Thoracic aorta (tissue), 2 donors: ENCODE data around the gene RFWD3. TPM values are rescaled to one million over a fixed set of nuclear protein-coding genes. Genes with fewer than 3 reads are reported as not detected.

Experiments used
- ATAC-seq: fragments of 150-250 bp; one replicate; pipeline ENCODE4 v1.8.0; 2017; ENCODE audit warnings: low read depth; ENCODE audit not compliant: insufficient number of reproducible peaks, low FRiP score
- DNase-seq: peaks from one replicate; pipeline ENCODE4 v3.0.0-alpha.2; 2020; ENCODE audit warnings: low spot score
- H3K27ac ChIP-seq, 2 donors: fragments of 200-600 bp; sonication (generic); 1 replicate in 1 of 2; 2 replicates in 1 of 2; pipeline ENCODE4 v1.5.1; 2016; ENCODE audit warnings: mild to moderate bottlenecking in 2 of 2, moderate library complexity in 2 of 2
- H3K27me3 ChIP-seq: fragments of 200-600 bp; sonication (generic); replicated peaks from 2 replicates; pipeline ENCODE4 v1.6.0; 2016; ENCODE audit warnings: mild to moderate bottlenecking; ENCODE audit not compliant: insufficient read depth
- H3K36me3 ChIP-seq: fragments of 200-600 bp; sonication (generic); one replicate; pipeline ENCODE4 v1.5.1; 2016
- H3K4me1 ChIP-seq, 2 donors: fragments of 200-600 bp; sonication (generic); 1 replicate in 1 of 2; 2 replicates in 1 of 2; pipeline versions ENCODE4 v1.5.1 to v1.6.0; 2016; ENCODE audit warnings: low read depth in 2 of 2, mild to moderate bottlenecking in 1 of 2; ENCODE audit not compliant: control insufficient read depth in 1 of 2
- H3K4me3 ChIP-seq: fragments of 200-600 bp; sonication (generic); 2 replicates; pipeline ENCODE4 v1.5.1; 2016; ENCODE audit warnings: mild to moderate bottlenecking
- H3K9me3 ChIP-seq: fragments of 200-600 bp; sonication (generic); 2 replicates; pipeline ENCODE4 v1.5.1; 2016
- total RNA-seq, 2 donors: library from RNA; depleted of rRNA; stranded (reverse); fragments of >200 nt; gene quantifications; one replicate each; pipeline versions ENCODE4 v1.1.0 to v1.2.3, GENCODE V29; 2016
- TF ChIP-seq, protein P1 (sequence below): fragments of 200-600 bp; sonication (generic); IDR thresholded peaks from one replicate; pipeline ENCODE4 v1.5.1; 2019; ENCODE audit warnings: antibody characterized with exemption

Gene RFWD3
- total RNA-seq, 2 donors from 2014 or later, result 16.7 to 28.8 TPM

DNA sequence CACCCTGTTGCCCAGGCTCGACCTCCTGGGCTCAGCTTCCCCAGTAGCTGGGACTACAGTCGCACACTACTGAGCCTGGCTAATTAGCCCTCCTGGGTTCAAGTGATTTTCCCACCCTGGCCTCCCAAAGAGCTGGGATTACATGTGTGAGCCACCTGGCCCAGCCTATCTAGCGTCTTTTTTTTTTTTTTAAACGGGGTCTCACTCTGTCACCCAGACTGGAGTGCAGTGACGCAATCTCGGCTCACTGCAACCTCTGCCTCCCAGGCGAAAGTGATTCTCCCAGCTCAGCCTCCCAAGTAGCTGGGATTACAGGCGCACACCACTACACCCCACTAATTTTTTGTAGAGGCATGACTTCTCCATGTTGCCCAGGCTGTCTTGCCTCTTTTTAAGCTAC is 93.1 kb downstream of the RFWD3 start:
- ATAC-seq, result no peak

More for the DNA sequence above, 93.1 kb downstream of the RFWD3 start:
- no peak for DNase-seq
- peaks cover 13 to 35% of the 10 kb centered on the region in 2 donors for H3K4me1 ChIP-seq
- H3K4me3 ChIP-seq, result no peak overlapping the region
- TF ChIP-seq, protein P1, sequence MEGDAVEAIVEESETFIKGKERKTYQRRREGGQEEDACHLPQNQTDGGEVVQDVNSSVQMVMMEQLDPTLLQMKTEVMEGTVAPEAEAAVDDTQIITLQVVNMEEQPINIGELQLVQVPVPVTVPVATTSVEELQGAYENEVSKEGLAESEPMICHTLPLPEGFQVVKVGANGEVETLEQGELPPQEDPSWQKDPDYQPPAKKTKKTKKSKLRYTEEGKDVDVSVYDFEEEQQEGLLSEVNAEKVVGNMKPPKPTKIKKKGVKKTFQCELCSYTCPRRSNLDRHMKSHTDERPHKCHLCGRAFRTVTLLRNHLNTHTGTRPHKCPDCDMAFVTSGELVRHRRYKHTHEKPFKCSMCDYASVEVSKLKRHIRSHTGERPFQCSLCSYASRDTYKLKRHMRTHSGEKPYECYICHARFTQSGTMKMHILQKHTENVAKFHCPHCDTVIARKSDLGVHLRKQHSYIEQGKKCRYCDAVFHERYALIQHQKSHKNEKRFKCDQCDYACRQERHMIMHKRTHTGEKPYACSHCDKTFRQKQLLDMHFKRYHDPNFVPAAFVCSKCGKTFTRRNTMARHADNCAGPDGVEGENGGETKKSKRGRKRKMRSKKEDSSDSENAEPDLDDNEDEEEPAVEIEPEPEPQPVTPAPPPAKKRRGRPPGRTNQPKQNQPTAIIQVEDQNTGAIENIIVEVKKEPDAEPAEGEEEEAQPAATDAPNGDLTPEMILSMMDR, result no peak
- H3K36me3 ChIP-seq, result no peaks in the 10 kb centered on the region
- H3K27ac ChIP-seq, result no peak overlapping the region
- H3K9me3 ChIP-seq, result no peaks in the 10 kb centered on the region
- H3K27me3 ChIP-seq, result no peaks in the 10 kb centered on the region

Other genes with a start within 250 kb of the RFWD3 start
- 1 to 10 TPM in 1 of 2 donors, not detected in 1; 1.4 TPM for gene CLEC18B, start 245.4 kb downstream of the RFWD3 start, total RNA-seq
- gene GLG1, start 59.8 kb downstream of the RFWD3 start, total RNA-seq, result 100 to 1,000 TPM; 202 to 218 TPM
- 10 to 100 TPM; 11.4 to 47.0 TPM for gene MLKL, start 34.0 kb upstream of the RFWD3 start, total RNA-seq
- under 1 TPM in 1 of 2 donors, not detected in 1; 0.49 TPM for gene FA2H, start 107.9 kb upstream of the RFWD3 start, total RNA-seq